HG03108 (cell line): ENCODE results near the gene AJAP1.
"Not testable (repeated sequence)": the region's sequence is repeated elsewhere in the genome, so short reads cannot be mapped to it uniquely, and the experiment has no call there.

ENCODE experiments used
- ATAC-seq: cut with Tn5 transposase; IDR thresholded peaks from one replicate; pipeline ENCODE4 v1.9.1; 2021; ENCODE audit warnings: moderate library complexity; ENCODE audit not compliant: unreplicated experiment

Gene AJAP1

DNA sequence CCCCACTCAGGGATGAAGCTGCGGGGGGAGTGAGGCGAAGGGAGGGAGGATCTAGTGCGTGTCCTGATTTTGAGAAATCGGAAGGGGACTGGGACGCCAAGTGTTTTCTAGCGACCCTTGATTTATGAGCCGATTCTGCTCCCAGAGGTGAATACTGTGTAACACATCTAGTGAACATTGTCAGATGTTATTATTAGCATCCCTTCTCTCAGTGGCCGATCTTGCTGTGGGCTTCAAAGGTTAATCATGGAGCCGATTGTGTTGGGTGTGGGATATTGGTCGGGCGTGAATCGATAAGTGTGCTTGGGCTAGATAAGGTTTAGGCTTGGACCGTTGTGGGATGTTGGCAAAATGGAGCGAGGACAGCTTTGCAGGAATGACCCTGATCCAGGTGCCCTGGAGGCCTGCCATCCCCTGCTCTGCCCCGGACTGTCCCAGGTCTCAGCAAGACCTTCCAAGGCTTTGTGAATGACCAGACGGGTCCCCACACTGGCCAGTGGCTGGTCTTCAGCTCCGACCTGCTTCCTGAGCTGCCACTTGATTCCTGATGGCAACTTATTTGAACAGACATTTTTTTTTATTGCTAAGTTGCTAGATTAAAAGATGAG lies 2.2 kb downstream of the AJAP1 start:
- ATAC-seq, result no peak

DNA sequence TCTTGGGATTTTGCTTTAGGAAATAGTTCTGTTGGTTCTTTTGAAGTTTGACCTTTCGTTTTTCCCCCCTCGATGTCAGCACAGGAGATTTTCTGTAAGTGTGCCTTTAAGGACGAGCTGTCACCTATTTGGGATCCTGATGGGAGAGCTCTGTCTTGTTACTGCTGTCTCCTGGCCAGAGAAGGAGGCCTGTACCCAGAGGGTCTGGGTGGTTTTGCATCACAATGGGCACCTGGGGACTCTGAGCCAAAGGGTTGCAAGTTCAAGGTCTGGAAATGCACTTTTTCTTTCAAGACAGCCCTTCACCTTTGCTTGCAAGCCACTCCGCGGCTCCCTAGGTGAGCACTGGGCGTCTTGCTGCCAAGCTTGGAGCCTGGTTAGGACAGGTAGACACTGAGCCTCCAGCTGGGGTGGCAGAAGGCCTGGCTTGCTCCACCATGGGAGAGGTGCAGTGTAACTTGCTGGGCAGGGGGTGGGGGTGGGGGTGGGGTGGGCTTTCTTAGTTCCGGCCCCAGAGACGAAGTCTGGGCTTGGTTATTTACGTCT lies 2.9 kb downstream of the AJAP1 start:
- ATAC-seq, result no peak

DNA sequence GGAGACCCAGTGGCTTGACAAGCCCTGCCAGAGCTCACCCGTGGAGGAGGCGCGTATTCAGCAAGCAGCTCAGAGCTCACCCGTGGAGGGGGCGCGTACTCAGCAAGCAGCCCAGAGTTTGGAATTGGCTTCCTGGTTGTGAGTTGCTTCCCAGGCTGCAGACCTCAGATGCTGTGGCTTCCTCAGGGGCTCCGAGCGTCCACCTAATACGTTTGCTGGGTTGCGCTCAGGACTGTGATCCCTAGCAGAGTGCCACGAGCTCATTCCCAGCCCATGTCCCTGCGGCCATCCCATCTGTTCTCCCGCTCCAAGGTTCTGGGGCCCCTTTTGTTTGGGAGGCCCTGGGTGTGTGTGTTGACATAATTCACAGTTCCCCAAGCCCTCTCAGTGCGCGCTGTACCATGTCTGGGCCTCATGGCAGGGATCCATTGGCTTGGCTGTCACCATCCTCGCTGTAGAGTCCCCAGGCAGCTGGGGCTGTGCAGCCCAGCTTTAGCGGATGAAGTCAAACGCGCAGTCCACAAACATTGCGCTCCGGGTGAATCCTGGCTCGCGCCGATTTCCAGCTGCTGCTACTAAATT lies 3.6 kb downstream of the AJAP1 start:
- no peak for ATAC-seq

DNA sequence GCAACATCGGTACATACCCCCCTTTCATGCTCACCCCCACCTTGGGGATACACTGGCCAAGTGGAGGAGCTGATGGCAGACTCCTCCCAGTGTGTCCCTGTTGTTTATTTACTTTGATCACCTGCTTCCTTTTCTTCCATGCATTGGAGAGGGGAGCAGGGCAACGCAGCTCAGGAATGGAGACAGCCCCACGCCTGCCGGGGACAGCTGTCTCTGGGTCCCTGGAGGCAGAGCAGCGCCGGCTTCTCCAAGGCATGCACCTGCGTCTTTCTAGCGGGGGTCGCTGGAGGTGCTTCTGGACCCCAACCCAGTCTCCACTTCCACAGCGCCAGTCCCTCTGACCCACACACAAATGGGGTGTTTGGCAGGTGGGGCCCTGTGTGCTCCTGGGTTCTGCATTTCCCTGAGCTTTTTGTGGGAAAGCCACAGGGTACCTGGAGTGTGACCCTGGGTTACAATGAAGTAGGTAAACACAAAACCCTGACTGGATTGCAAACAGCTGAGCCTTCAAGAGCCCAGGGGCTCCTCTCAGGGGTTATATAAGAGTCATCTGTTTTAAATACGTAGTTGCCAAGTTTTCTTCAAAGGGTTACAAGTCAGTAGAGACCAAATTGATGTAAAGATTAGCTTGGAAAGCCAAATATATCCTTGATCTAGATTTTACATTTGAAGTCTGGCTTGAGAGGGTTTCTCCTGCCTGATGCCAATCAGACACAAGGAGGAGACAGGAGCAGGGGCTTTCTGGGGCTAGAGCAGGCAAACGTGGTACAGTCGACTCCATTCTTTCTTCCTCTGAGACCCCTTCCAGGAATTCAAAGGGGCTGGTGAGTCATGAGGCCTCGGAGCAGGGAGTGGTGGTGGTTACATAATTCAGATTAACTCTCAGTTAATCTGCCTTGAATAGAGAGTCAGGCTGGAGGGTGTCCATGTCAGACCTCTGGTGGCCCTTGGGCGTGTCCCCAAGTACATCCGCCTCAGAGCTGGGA lies 4.5 kb downstream of the AJAP1 start:
- ATAC-seq, result no peak

DNA sequence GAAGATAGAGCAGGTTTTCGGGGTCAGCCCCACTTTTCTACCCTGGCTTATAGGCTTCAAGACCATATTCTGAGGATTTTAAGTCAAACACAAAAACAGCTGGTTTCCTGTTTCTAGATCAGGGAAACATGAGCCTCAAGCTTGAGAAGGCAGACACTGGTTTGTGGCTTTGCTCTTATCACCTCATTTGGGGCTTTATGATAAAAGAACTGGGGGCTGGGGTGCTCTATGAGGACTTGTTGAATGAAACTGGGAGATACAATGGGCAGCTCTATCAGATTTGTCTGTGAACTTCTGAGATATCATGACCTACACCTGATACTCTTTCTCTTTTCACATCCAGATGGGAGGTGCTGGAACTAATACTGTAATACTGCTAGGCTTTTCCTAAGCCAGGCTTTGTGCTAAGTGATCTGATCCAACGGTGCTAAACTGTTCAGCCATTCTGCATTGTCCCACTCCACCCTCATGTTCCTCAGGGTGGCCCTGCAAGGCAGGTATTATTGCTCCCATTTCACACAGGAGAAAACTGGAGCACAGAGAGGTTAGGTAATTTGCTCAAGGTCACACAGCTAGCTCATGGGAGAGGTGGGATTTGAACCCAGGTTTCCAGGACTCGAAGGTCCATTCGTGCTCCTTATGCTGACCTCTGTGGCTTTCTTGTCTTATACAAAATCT lies 6.6 kb downstream of the AJAP1 start:
- no peak for ATAC-seq

DNA sequence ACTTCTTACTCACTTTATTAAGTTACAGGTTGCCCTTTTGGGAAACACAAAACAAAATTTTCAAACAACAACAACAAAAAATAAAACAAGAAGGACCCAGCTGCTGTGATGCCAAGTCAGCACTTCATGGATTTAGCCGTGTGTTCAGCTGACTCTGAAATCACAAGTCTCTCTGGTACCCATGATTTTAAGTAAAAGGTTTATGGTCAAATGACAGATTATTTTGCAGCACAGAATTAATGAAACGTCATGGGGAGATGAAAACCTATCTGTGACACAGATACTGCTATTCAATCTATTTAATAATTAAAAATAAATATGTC lies 7.1 kb downstream of the AJAP1 start:
- no peak for ATAC-seq

DNA sequence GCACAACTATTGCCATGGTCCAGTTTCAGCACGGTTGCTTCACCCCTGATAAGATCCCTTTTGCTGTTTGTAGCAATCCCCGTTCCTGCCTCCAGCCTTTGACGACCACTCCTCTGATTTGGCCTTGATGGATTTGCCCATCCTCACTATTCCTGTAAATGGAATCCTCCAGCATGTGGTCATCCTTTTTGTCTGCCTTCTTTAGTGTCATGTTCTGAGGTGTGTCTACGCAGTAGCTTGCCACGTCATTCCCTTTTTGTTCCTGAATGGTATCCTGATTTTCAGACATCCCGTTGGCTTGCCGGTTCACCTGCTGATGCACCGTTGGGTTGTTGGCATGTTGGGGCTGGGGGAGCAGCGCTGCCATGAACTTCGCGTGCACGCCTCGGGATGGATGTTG lies 7.8 kb downstream of the AJAP1 start:
- ATAC-seq, result no peak

DNA sequence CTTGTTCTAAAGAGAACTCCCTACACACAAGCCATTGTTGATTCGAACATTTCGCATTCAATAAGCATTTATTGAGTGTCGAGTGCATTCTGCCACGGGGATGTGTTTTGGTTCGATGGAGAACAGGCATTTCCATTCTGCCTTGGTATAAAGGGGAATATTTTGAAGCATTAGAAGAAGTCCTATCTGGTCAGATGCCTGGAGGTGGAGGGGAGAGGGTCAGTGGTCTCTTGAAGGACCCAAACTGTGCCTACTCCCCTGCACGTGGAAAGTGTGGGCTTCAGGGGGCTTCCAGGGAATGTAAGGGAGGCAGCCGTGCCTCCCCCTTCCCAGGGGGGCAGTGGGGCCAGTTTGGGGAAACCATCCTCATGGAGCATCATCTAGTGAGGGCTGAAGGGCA lies 8.3 kb downstream of the AJAP1 start:
- no peak for ATAC-seq

DNA sequence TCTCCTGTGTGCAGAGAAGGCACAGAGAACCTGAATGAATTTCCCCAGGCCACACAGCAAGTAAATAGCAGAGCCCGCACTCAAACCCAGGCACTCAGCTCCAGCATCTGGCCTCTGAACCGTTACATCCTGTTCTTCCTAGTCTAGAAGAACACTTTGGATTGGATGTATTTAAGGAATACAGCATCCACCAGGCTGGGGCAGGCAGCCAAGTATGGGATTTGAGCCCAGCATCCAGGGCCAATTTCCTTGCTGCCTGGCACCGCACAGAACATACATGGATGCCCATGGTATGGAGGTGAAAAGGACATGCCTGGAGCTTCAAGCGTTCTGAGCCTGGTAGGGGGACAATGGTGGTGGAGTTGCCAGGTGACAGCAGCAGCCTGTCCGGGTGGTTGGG lies 9.7 kb downstream of the AJAP1 start:
- no peak for ATAC-seq

DNA sequence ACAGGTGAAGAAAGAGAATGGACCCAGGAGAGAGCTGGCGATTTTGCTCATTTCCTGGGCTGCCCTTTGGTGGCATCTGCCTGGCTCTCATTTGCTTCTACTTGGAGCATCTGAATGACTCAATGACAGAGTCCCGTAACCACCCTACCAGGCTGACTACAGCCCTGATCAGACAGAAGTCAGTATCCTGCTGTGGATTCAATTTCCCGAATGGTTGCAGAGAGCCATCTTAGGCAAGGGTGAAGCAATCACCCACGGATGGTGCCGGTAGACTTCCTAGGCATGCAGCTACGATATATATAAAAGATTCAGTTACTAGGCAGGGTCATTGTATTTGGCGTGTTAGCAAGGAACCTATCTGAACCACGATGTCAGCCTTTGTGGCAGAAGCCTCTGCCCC lies 10.2 kb downstream of the AJAP1 start:
- no peak for ATAC-seq

DNA sequence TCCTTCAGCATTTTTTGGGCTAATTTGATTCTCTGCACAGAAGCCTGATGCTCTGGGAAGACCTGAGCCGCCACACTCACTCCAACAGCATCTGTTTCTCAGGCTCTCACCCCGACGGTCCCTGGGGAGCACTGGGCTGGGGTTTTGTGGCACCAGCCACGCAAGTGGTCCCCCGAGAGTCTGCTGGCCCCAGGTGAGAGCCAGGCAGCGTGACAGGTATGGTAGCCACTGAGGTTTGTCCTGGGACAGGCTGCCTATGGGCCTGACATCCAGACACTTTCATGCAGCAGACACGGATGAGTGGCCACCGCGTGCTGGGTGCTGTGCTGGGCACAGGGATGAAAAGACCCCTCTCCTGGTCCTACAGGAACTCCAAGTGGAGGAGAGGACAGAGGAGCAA lies 11.0 kb downstream of the AJAP1 start:
- no peak for ATAC-seq

DNA sequence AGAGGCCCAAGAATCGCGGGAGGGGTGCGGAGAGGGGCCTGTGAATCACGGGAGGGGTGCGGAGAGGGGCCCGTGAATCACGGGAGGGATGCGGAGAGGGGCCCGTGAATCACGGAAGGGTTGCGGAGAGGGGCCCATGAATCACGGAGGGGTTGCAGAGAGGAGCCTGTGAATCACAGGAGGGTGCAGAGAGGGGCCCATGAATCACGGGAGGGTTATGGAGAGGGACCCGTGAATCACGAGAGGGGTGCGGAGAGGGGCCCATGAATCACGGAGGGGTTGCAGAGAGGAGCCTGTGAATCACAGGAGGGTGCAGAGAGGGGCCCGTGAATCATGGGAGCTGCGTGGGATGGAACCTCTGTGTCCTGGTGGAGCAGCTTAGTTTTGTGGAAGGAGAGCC lies 12.3 kb downstream of the AJAP1 start:
- not testable (repeated sequence) for ATAC-seq

DNA sequence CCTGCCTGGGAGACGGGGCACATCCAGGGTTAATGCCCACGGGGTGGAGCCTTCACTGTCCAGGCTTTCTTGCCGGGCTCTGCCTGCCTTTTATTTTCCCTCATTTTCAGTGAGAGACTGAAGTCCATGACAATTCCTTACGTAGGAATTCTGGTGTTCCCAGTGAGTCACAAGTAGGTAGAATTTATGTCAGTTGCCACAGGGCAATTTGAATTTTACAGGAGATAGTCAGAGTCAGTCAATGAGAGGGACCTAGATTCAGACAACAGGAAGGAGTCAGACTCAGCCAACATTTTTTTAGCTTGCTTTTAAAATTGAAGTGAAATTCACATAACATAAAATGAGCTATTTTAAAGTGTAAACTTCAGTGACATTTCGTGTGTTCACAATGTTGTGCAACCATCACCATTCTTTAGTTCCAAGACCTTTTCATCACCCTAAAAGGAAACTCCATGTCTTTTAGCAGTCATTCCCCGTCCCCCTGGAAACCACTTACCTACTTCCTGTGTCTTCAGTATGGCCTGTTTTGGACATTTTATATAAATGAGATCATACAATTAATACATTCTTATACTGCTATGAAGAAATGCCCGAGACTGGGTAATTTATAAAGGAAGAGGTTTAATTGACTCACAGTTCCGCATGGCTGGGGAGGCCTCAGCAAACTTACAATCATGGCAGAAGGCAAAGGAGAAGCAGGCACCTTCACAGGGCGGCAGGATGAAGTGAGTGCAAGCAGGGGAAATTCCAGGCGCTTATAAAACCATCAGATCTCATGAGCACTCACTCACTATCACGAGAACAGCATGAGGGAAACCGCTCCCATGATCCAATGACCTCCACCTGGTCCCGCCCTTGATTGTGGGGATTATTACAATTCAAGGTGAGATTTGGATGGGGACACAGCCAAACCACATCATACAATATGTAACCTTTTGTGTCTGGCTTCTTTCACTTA lies 14.6 kb downstream of the AJAP1 start:
- ATAC-seq, result no peak

DNA sequence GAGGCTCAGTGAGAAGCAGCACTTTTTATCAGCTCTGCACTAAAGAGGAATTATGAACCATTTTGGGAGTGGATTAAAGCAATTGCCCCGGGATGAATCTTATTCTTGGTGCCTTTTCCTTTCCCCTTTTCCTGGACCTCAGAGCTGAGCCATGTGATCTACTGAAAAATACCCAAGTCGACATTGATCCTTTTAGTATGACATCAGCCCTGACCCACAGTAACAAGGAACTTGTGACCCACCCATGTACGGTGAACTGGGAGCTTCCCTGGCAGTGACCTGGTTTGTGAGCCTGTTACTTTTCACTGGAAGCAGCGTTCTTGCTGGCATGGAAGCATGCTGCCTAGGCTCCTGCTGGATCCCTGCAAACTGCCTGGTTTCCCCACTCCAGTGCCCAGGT lies 15.9 kb downstream of the AJAP1 start:
- no peak for ATAC-seq

DNA sequence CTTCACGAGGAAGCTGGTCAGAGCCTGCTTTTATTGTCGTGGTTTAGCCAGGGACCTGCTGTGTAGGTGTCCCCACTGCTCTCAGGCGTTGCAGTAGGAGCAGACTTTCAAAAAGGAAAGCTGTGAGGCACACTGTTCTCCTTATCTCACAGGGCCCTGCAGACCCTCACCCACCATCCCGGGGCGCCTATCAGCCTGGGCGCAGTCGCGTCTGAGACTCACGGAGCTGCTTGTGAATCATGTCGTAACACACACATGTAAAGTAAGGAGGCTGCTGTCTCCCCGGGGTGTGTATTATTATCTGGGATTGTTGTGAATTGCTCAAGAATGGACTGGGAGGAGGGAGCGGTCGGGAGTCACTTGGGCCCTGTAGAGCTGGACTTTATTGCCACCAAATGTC lies 17.4 kb downstream of the AJAP1 start:
- no peak for ATAC-seq

DNA sequence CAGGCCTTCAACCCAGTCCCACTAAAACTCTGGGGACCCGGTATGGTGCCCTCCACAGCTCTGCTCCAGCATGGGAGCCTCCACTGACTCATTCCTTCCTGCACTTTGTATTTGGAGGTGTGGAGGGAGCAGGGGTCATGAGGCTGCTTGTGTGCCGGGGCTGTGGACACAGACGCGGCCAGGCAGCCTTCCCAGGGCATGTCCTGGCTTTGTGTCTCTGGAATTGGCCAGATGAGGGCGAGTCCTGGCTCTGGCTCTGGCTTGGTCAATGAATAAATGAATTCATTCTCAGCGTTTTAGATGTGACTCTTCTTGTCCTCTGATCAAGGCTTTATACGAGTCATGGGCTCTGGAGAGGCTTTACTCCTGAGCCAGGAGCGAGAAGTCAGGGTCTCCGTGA lies 19.1 kb downstream of the AJAP1 start:
- ATAC-seq, result no peak

DNA sequence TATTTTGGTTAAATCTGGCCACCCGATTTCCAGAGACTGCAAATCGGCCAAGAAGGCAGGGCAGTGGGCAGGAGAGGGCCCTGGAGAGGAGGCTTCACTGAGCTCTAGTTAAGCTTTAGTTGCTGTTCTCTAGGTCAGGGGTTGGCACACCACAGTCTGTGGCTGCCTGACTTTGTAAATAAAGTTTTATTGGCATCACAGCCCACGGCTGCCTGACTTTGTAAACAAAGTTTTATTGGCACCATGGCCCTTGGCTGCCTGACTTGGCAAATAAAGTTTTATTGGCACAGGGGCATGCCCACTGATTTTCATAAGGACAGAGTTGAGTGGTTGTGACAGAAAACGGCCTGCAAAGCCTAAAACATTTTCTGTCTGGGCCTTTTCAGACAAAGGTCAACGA lies 19.7 kb downstream of the AJAP1 start:
- ATAC-seq, result no peak

DNA sequence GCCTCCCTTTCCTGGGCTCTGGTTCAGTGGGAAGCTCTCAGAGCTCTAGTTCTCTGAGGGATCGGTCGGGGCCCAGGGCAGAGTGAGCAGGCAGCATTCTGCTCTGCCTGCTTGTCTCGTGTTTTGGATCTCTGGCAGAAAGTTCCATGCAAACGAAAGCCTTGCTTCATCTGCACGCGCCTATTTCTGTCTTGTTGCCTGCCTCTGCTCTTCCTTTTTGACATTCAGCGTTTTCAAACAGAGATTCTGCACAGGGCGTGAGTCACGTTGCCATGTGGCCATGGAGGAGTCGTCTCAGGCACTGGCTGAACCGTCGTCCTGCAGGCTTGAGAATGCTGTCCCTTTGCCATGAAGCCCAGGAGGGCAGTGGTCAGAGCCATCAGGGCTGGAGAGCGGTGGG lies 20.3 kb downstream of the AJAP1 start:
- ATAC-seq, result no peak

DNA sequence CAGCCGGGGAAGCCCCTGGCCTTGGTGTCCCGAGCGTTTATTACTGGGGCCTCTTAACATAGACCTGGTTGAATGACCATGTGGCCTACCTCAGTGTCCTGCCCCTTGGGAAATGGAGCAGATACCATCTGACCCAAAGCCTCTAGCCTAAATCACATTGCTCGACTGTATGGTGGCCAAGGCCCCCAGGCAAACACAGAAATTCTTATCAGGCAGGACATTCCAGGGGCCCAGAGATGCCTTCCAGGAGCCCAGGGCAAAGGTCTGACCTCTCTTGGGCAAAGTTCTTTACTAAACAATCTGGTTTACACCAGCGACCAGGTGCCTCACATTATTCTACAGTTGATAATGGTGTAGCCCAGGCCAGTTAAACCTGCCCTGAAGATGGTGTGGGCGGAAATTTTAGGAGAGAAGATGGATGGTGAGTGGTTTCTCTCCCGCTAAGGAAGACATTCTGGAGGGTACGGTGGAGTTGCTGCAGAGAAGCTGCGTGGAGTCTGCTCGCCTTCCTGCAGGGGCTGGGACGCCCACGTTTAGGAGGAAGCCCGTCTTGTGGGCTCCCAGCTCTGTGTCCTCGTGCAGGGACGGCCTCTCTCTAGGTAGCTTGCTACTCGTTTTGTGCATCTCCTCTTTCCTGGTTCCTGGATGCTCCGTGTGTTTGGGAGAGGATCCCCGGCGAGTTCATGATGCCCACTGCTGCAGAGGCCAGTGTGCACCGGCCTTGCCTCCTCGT lies 21.2 kb downstream of the AJAP1 start:
- no peak for ATAC-seq

DNA sequence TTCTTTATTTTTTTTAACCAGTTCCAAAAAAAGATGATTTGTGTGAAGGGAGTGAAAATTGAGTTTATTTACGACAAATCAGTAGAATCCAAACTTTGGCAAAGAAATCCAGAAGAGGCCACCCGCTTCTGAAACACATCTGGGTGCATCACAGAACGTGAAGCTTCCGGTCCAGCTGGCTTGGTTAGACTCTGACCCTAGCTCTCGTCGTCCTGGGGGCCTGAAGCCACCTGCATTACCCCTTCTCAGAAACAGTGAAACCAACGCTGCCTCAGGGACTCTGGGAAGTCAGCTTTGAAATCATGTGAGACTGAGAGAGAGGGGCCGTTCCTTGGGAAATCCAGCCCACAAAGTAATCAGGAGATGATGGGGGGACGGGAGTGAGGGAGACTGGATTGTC lies 21.8 kb downstream of the AJAP1 start:
- no peak for ATAC-seq
